Eye (tissue), 1 donor: Measurements from ENCODE around the gene BRCA2.
"Not testable (repeated sequence)": the region's sequence is repeated elsewhere in the genome, so short reads cannot be mapped to it uniquely, and the experiment has no call there.

Experiments used
- DNase-seq: peaks from one replicate; pipeline ENCODE4 v3.0.0-alpha.2; 2015

Gene BRCA2

GRCh38 chr13:32310134-32310706 lies 5.1 kb upstream of the BRCA2 start:
- DNase-seq, result peak; percentile 76

DNA sequence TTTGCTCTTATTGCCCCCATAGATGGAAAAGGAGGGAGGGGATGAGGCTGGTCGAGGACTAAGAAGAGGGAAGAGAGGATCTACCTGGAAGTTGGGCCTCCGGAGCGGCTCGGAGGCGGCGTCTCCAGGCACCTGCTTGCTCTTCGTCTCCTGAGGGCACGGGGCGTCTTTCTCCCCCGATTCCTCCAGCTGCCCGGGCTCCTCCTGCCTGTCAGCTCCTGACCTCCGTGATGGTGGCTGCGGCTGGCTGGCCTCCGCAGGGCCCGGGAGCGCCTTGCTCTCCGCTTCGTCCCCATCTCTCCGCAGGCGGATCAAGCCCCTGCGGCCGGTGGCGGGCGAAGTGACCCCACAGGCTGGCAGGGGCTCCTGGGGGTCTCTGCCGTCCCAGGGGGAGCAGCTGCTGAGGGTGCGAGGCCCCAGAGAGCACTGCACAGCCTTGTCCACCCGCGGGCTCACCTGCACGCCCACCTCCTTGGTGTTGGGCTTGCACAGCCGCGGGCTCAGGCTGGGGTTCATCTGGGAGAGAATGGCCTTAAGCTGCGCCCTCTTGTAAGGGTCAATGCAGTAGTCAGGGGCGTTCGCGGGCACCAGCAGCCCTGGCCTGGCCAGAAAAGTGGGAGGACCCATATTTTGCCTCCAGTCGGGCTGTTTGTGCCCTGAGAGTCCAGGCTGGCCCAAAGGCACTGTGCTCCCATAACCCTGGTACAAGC lies 4.0 kb upstream of the BRCA2 start:
- DNase-seq, result no peak

DNA sequence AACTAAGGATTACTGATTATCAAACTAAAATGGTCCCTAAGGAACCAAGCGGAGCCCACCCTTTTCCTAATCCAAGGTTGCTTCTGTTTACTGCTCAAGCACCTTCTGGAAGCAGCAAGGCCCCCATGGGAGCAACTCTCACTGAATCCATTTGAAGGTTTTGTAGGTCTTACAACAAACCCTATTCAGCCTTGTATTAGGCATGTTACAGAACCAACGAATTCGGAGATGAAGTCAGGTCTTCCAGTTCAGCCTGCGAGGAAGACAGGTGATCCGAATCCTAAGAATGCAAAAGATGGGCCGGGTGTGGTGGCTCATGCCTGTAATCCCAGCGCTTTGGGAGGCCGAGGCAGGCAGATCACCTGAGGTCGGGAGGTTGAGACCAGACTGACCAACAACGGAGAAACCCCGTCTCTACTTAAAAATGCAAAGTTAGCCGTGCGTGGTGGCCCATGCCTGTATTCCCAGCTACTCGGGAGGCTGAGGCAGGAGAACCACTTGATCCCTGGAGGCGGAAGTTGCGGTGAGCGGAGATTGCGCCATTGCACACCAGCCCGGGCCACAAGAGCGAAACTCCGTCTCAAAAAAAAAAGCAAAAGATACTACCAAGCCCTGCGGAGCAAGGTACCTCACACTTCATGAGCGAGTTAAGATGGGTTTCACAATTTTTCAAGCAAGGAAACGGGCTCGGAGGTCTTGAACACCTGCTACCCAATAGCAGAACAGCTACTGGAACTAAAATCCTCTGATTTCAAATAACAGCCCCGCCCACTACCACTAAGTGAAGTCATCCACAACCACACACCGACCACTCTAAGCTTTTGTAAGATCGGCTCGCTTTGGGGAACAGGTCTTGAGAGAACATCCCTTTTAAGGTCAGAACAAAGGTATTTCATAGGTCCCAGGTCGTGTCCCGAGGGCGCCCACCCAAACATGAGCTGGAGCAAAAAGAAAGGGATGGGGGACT lies 754 bp upstream of the BRCA2 start:
- no peak for DNase-seq

DNA sequence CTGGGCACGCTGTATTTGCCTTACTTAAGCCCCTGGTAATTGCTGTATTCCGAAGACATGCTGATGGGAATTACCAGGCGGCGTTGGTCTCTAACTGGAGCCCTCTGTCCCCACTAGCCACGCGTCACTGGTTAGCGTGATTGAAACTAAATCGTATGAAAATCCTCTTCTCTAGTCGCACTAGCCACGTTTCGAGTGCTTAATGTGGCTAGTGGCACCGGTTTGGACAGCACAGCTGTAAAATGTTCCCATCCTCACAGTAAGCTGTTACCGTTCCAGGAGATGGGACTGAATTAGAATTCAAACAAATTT lies 676 bp downstream of the BRCA2 start:
- DNase-seq, result no peak

- DNase-seq, result no peak
These were observed 1.2 kb downstream of the BRCA2 start for GRCh38 chr13:32316501-32316900.

GRCh38 chr13:32317716-32318465 lies 2.6 kb downstream of the BRCA2 start:
- no peak for DNase-seq

GRCh38 chr13:32320528-32320927 lies 5.2 kb downstream of the BRCA2 start:
- DNase-seq, result no peak

GRCh38 chr13:32323912-32324311 lies 8.6 kb downstream of the BRCA2 start:
- no peak for DNase-seq

DNA sequence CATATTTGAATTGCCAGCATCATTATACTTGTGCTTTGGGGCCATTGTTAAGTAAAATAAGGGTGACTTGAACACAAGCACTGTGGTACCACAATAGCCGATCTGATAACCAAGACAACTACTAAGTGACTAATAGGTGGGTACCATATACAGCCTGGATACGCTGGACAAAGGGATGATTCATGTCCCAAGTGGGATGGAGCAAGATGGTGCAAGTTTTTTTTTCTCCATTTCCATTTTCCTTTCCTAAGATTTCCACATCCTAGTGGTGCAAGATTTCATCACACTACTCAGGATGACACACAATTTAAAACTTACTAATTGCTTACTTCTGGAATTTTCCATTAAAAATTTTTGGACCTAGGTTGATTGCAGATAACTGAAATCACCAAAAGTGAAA lies 15.1 kb downstream of the BRCA2 start:
- DNase-seq, result no peak

GRCh38 chr13:32334671-32335070 lies 19.4 kb downstream of the BRCA2 start:
- no peak for DNase-seq

DNA sequence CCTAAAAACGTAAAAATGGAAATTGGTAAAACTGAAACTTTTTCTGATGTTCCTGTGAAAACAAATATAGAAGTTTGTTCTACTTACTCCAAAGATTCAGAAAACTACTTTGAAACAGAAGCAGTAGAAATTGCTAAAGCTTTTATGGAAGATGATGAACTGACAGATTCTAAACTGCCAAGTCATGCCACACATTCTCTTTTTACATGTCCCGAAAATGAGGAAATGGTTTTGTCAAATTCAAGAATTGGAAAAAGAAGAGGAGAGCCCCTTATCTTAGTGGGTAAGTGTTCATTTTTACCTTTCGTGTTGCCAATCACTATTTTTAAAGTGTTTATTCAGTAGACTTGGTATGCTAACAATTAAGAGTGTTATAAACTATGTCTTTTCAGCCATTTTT lies 25.6 kb downstream of the BRCA2 start:
- no peak for DNase-seq

DNA sequence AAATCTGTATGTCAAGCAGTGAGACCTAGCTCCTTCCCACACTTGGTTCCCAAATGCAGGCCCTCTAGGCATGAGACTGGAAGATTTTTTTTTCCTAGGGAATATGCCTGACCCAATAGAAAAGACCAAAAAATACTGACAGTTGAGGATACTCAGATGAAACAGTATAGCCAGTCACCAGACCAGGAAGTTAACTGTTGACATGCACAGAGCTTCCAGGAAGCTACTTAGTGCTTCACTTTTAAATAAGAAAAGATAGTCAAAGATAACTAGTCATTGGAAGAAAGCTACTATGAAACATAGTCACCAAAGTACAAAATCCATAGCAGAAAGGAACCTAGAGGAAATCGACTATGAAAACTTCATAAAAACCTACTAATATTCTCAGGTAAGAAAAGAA lies 32.3 kb downstream of the BRCA2 start:
- DNase-seq, result no peak

- not testable (repeated sequence) for DNase-seq
These were observed 35.6 kb downstream of the BRCA2 start for GRCh38 chr13:32350839-32351441.

DNA sequence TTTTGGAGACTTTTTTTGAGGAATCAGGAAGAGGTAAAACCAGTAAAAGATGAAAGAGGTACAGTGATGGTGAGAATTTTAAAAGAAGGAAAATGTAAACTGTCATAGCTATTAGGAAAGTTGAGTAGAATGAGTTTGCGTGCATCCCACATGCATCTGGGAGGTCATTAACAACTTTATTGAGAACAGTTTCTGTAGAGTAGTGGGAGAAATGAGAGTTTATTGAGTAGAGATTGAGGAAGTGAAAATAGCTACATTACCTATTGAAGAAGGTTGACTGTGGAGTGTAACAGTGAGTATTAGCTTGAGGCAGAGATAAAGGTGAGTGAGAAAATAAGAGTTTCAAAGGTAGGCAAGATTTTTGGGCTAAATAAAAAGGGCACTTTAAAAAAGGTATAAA lies 38.7 kb downstream of the BRCA2 start:
- no peak for DNase-seq

DNA sequence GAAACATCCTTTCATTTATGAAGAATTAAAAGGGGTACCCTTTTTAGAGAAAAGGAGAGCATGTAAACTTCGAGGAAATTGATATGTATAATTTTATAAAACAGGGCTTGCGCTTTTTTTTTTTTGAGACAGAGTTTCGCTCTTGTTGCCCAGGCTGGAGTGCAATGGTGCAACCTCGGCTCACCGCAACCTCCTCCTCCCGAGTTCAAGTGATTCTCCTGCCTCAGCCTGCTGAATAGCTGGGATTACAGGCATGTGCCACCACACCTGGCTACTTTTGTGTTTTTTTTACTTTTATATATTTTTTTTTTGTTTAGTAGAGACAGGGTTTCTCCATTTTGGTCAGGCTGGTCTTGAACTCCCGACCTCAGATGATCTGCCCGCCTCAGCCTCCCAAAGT lies 40.6 kb downstream of the BRCA2 start:
- not testable (repeated sequence) for DNase-seq

- no peak for DNase-seq
These were observed 47.3 kb downstream of the BRCA2 start for GRCh38 chr13:32362574-32362973.

DNA sequence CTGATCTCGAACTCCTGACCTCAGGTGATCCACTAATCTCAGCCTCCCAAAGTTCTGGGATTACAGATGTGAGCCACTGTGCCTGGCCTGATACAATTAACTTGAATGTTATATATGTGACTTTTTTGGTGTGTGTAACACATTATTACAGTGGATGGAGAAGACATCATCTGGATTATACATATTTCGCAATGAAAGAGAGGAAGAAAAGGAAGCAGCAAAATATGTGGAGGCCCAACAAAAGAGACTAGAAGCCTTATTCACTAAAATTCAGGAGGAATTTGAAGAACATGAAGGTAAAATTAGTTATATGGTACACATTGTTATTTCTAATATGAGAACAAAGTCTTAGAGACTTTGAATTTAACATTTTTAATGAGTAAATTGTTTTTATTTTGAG lies 55.5 kb downstream of the BRCA2 start:
- no peak for DNase-seq

DNA sequence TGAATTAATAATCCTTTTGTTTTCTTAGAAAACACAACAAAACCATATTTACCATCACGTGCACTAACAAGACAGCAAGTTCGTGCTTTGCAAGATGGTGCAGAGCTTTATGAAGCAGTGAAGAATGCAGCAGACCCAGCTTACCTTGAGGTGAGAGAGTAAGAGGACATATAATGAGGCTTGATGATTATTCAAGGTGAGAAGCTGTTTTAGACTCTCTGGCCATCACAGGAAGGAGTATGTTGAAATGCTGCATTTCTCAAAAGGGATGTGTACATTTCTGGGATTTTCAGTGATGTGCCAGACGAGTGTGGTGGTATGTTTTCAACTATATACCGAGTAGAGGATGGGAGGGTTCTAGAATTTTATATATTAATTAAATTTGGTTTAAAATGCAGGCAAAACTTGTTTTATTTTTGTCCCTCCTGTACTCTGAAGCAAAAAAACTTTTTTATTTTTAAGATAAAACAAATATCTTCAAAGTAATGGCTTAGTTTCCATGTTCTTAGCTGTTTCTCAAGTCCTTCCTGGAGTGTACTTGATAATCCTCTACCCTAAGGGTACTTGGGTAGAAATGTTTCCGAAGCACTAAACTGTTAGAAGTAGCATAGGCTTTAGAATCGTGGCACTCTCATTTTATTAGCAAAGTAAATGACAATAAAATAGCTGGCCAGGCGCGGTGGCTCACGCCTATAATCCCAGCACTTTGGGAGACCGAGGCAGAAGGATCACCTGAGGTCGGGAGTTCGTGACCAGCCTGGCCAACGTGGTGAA lies 61.5 kb downstream of the BRCA2 start:
- DNase-seq, result no peak

DNA sequence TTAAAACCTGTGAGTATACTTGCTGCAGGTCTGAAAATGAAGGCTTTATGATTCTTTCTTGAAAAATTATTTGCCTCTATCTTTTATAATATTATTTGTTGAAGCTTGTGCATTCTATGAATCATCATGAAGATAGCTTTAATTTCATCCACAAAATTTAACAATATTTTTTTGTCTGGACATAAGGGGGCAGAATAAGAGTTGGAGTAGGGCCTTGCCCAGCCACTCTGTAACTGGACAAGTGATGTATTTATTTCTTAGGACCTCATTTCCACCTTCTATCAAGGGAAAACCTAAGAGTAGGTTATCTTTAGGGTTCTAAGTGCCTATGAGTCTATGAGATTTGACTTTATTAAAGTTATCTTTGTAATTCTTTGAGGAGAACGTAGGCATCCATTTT lies 62.7 kb downstream of the BRCA2 start:
- DNase-seq, result no peak

- DNase-seq, result peak; percentile 25
These were observed 66.2 kb downstream of the BRCA2 start for GRCh38 chr13:32381539-32381938.

DNA sequence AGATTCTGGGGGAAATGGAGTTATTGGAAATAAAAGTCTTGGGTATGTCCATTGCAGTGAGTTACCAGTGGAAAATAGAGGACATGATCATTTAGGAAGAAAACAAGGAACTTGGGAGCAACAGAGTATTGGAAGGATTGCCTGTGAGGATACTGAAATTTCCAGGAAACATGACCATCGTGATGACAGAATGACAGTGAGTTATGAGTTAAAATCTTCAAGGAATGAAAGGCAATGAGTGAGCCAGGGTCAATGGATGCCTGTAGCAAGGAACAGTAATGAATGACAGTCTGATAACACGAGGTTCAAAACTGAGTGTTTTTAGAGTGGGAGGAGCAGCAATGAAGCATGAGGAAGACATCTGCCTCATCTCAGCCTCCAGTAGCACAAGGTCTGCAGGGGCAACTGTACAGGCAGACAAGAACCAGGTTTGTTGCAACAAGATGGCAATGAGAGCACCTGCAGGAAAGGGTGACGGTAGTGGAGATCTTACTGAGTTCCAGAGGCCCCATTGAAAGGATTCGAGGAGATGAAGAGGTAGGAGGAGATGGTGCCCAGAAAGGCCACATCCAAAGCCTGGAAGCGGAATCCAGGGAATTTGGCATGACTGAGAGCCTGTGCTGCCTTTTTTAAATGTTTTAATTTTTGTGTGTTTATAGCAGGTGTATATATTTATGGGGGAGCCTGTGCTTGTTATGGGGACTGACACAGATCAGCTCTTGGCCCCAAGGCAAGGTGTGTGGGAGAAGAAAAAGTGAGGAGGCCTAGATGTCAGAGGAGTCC lies 68.7 kb downstream of the BRCA2 start:
- no peak for DNase-seq
